HEK293 (cell line): Measurements from ENCODE around the gene SKA2.

ENCODE experiments used
- GFI1B ChIP-seq: fragments of 450-650 bp; formaldehyde crosslinking; IDR thresholded peaks from 2 replicates; pipeline ENCODE4 v1.5.1; 2016; ENCODE audit warnings: missing biosample characterization, missing genetic modification characterization
- GLI4 ChIP-seq: fragments of 450-650 bp; formaldehyde crosslinking; IDR thresholded peaks from 2 replicates; pipeline ENCODE4 v1.5.1; 2016; ENCODE audit warnings: missing biosample characterization, missing genetic modification characterization
- HOXC10 ChIP-seq: sonication (generic); formaldehyde crosslinking; IDR thresholded peaks from 2 replicates; pipeline ENCODE4 v1.8.1; 2023; ENCODE audit warnings: mild to moderate bottlenecking, missing genetic modification reagents
- KLF10 ChIP-seq: fragments of 450-650 bp; IDR thresholded peaks from 2 replicates; pipeline ENCODE4 v1.5.1; 2018; ENCODE audit warnings: missing biosample characterization, mild to moderate bottlenecking, missing genetic modification characterization
- KLF8 ChIP-seq: fragments of 450-650 bp; formaldehyde crosslinking; IDR thresholded peaks from 2 replicates; pipeline ENCODE4 v1.5.1; 2016; ENCODE audit warnings: missing biosample characterization, missing genetic modification characterization
- SALL2 ChIP-seq: fragments of 450-650 bp; formaldehyde crosslinking; IDR thresholded peaks from 2 replicates; pipeline ENCODE4 v1.5.0; 2017; ENCODE audit warnings: missing biosample characterization, mild to moderate bottlenecking, missing genetic modification characterization, borderline replicate concordance
- SCRT2 ChIP-seq: fragments of 450-650 bp; formaldehyde crosslinking; IDR thresholded peaks from 2 replicates; pipeline ENCODE4 v1.5.1; 2016; ENCODE audit warnings: missing biosample characterization, missing genetic modification characterization
- TSHZ1 ChIP-seq: fragments of 450-650 bp; formaldehyde crosslinking; IDR thresholded peaks from 2 replicates; pipeline ENCODE4 v1.5.1; 2016; ENCODE audit warnings: missing biosample characterization, missing genetic modification characterization, borderline replicate concordance
- ZFP37 ChIP-seq: fragments of 450-650 bp; formaldehyde crosslinking; IDR thresholded peaks from 2 replicates; pipeline ENCODE4 v1.5.1; 2016; ENCODE audit warnings: missing biosample characterization, missing genetic modification characterization
- ZNF19 ChIP-seq: fragments of 450-650 bp; formaldehyde crosslinking; IDR thresholded peaks from 2 replicates; pipeline ENCODE4; 2016; ENCODE audit warnings: missing biosample characterization, missing genetic modification characterization, low read depth
- ZNF23 ChIP-seq: fragments of 450-650 bp; formaldehyde crosslinking; IDR thresholded peaks from 2 replicates; pipeline ENCODE4 v1.5.1; 2016; ENCODE audit warnings: missing biosample characterization, missing genetic modification characterization, borderline replicate concordance
- ZNF24 ChIP-seq: fragments of 450-650 bp; formaldehyde crosslinking; IDR thresholded peaks from 2 replicates; pipeline ENCODE4 v1.5.1; 2016; ENCODE audit warnings: missing biosample characterization, missing genetic modification characterization
- ZNF335 ChIP-seq: fragments of 450-650 bp; formaldehyde crosslinking; conservative IDR thresholded peaks from 2 replicates; pipeline ENCODE4 v1.5.1; 2016; ENCODE audit warnings: missing biosample characterization, missing genetic modification characterization
- ZNF366 ChIP-seq: fragments of 450-650 bp; formaldehyde crosslinking; conservative IDR thresholded peaks from 2 replicates; pipeline ENCODE4 v1.5.1; 2016; ENCODE audit warnings: missing biosample characterization, missing genetic modification characterization
- ZNF416 ChIP-seq: fragments of 450-650 bp; formaldehyde crosslinking; IDR thresholded peaks from 2 replicates; pipeline ENCODE4 v1.5.1; 2016; ENCODE audit warnings: missing biosample characterization, missing genetic modification characterization
- ZNF423 ChIP-seq: fragments of 450-650 bp; formaldehyde crosslinking; IDR thresholded peaks from 2 replicates; pipeline ENCODE4 v1.5.1; 2016; ENCODE audit warnings: missing biosample characterization, missing genetic modification characterization
- ZNF433 ChIP-seq: fragments of 450-650 bp; formaldehyde crosslinking; IDR thresholded peaks from 2 replicates; pipeline ENCODE4 v1.5.1; 2016; ENCODE audit warnings: missing biosample characterization, missing genetic modification characterization, low read depth
- ZNF555 ChIP-seq: fragments of 450-650 bp; formaldehyde crosslinking; conservative IDR thresholded peaks from 2 replicates; pipeline ENCODE4 v1.5.1; 2017; ENCODE audit warnings: missing biosample characterization, mild to moderate bottlenecking, missing genetic modification characterization, inconsistent platforms
- ZNF600 ChIP-seq: fragments of 450-650 bp; formaldehyde crosslinking; IDR thresholded peaks from 2 replicates; pipeline ENCODE4 v1.5.1; 2016; ENCODE audit warnings: missing biosample characterization, missing genetic modification characterization
- ZNF692 ChIP-seq: fragments of 450-650 bp; formaldehyde crosslinking; IDR thresholded peaks from 2 replicates; pipeline ENCODE4 v1.5.1; 2016; ENCODE audit warnings: missing biosample characterization, missing genetic modification characterization
- TF ChIP-seq, protein P1 (sequence below): fragments of 450-650 bp; formaldehyde crosslinking; IDR thresholded peaks from 2 replicates; pipeline ENCODE4 v1.5.1; 2016; ENCODE audit warnings: missing biosample characterization, missing genetic modification characterization
- TF ChIP-seq, protein P2 (sequence below): fragments of 450-650 bp; formaldehyde crosslinking; IDR thresholded peaks from 2 replicates; pipeline ENCODE4 v1.5.1; 2016; ENCODE audit warnings: missing biosample characterization, missing genetic modification characterization
- TF ChIP-seq, protein P3 (sequence below): fragments of 450-650 bp; IDR thresholded peaks from 2 replicates; pipeline ENCODE4 v1.5.1; 2018; ENCODE audit warnings: missing biosample characterization, missing genetic modification characterization
- TF ChIP-seq, protein P4 (sequence below): fragments of 450-650 bp; formaldehyde crosslinking; IDR thresholded peaks from 2 replicates; pipeline ENCODE4 v1.5.1; 2016; ENCODE audit warnings: missing biosample characterization, missing genetic modification characterization
- TF ChIP-seq, protein P5 (sequence below): fragments of 450-650 bp; formaldehyde crosslinking; IDR thresholded peaks from 2 replicates; pipeline ENCODE4 v1.5.1; 2016; ENCODE audit warnings: missing biosample characterization, missing genetic modification characterization

Gene SKA2

DNA sequence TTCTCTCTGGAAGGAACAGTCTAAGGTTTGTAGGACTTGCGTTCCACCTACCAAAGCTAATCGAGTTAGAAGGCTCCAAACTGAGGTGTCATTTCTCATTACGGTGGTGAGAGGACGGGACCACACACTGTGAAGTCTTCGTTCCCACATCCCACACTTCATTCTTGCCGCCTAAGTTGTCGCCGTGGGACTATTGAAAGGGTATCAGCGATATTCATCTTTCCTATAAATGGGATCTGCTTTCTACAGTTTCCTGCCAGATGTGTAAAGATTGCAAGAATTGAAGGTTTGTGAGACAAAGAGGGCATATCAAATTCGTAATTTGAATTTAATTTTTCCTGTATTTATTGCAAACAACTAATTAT is 47.7 kb downstream of the SKA2 start (continued):
- TF ChIP-seq ZNF23 (no peak), HOXC10 (no peak), ZNF335 (tag by site-specific recombination) (peak; percentile 26), ZNF423 (tag by site-specific recombination) (0 out of 2 replicates have a peak, but pooled peaks have one; percentile 24), SCRT2 (tag by site-specific recombination) (0 out of 2 replicates have a peak, but pooled peaks have one; percentile 10), ZNF433 (no peak), ZFP37 (tag by site-specific recombination) (peak; percentile 86; the same call in 1 of the 2 replicates), GLI4 (tag by site-specific recombination) (no peak), ZNF416 (tag by site-specific recombination) (no peak), ZNF692 (0 out of 2 replicates have a peak, but pooled peaks have one; percentile 13), TSHZ1 (no peak), ZNF19 (tag by site-specific recombination) (no peak), SALL2 (tag by site-specific recombination) (no peak), ZNF600 (tag by site-specific recombination) (0 out of 2 replicates have a peak, but pooled peaks have one; percentile 3), ZNF555 (tag by site-specific recombination) (no peak), GFI1B (no peak), ZNF24 (tag by site-specific recombination) (peak; percentile 95), KLF10 (tag by site-specific recombination) (no peak), ZNF366 (tag by site-specific recombination) (peak; percentile 43; the same call in 1 of the 2 replicates), KLF8 (tag by site-specific recombination) (peak; percentile 14; the same call in 1 of the 2 replicates)
- TF ChIP-seq, protein P1, sequence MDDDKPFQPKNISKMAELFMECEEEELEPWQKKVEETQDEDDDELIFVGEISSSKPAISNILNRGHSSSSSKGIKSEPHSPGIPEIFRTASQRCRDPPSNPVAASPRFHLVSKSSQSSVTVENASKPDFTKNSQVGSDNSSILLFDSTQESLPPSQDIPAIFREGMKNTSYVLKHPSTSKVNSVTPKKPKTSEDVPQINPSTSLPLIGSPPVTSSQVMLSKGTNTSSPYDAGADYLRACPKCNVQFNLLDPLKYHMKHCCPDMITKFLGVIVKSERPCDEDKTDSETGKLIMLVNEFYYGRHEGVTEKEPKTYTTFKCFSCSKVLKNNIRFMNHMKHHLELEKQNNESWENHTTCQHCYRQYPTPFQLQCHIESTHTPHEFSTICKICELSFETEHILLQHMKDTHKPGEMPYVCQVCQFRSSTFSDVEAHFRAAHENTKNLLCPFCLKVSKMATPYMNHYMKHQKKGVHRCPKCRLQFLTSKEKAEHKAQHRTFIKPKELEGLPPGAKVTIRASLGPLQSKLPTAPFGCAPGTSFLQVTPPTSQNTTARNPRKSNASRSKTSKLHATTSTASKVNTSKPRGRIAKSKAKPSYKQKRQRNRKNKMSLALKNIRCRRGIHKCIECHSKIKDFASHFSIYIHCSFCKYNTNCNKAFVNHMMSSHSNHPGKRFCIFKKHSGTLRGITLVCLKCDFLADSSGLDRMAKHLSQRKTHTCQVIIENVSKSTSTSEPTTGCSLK (tag by site-specific recombination): no peak
- TF ChIP-seq, protein P2, sequence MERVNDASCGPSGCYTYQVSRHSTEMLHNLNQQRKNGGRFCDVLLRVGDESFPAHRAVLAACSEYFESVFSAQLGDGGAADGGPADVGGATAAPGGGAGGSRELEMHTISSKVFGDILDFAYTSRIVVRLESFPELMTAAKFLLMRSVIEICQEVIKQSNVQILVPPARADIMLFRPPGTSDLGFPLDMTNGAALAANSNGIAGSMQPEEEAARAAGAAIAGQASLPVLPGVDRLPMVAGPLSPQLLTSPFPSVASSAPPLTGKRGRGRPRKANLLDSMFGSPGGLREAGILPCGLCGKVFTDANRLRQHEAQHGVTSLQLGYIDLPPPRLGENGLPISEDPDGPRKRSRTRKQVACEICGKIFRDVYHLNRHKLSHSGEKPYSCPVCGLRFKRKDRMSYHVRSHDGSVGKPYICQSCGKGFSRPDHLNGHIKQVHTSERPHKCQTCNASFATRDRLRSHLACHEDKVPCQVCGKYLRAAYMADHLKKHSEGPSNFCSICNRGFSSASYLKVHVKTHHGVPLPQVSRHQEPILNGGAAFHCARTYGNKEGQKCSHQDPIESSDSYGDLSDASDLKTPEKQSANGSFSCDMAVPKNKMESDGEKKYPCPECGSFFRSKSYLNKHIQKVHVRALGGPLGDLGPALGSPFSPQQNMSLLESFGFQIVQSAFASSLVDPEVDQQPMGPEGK (tag by site-specific recombination): no peak; the same call in 1 of the 2 replicates
- TF ChIP-seq, protein P3, sequence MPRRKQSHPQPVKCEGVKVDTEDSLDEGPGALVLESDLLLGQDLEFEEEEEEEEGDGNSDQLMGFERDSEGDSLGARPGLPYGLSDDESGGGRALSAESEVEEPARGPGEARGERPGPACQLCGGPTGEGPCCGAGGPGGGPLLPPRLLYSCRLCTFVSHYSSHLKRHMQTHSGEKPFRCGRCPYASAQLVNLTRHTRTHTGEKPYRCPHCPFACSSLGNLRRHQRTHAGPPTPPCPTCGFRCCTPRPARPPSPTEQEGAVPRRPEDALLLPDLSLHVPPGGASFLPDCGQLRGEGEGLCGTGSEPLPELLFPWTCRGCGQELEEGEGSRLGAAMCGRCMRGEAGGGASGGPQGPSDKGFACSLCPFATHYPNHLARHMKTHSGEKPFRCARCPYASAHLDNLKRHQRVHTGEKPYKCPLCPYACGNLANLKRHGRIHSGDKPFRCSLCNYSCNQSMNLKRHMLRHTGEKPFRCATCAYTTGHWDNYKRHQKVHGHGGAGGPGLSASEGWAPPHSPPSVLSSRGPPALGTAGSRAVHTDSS (tag by site-specific recombination): no peak
- TF ChIP-seq, protein P4, sequence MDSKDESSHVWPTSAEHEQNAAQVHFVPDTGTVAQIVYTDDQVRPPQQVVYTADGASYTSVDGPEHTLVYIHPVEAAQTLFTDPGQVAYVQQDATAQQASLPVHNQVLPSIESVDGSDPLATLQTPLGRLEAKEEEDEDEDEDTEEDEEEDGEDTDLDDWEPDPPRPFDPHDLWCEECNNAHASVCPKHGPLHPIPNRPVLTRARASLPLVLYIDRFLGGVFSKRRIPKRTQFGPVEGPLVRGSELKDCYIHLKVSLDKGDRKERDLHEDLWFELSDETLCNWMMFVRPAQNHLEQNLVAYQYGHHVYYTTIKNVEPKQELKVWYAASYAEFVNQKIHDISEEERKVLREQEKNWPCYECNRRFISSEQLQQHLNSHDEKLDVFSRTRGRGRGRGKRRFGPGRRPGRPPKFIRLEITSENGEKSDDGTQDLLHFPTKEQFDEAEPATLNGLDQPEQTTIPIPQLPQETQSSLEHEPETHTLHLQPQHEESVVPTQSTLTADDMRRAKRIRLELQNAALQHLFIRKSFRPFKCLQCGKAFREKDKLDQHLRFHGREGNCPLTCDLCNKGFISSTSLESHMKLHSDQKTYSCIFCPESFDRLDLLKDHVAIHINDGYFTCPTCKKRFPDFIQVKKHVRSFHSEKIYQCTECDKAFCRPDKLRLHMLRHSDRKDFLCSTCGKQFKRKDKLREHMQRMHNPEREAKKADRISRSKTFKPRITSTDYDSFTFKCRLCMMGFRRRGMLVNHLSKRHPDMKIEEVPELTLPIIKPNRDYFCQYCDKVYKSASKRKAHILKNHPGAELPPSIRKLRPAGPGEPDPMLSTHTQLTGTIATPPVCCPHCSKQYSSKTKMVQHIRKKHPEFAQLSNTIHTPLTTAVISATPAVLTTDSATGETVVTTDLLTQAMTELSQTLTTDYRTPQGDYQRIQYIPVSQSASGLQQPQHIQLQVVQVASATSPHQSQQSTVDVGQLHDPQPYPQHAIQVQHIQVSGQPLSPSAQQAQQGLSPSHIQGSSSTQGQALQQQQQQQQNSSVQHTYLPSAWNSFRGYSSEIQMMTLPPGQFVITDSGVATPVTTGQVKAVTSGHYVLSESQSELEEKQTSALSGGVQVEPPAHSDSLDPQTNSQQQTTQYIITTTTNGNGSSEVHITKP (tag by site-specific recombination): peak; percentile 30; the same call in 1 of the 2 replicates
- TF ChIP-seq, protein P5, sequence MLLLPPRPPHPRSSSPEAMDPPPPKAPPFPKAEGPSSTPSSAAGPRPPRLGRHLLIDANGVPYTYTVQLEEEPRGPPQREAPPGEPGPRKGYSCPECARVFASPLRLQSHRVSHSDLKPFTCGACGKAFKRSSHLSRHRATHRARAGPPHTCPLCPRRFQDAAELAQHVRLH (tag by site-specific recombination): no peak
